Stimulated activated CD4-positive, alpha-beta T cell treated with anti-CD3 and anti-CD28 coated beads, TNF-alpha, amount 100 ng/mL, for 48 hours (primary cell): ENCODE results near the gene C1QTNF1.

Experiments
- DNase-seq, 3 donors: peaks; one replicate each; pipeline ENCODE4 v3.0.0-alpha.2; 2020; ENCODE audit warnings: low read depth in 3 of 3

Gene C1QTNF1

DNA sequence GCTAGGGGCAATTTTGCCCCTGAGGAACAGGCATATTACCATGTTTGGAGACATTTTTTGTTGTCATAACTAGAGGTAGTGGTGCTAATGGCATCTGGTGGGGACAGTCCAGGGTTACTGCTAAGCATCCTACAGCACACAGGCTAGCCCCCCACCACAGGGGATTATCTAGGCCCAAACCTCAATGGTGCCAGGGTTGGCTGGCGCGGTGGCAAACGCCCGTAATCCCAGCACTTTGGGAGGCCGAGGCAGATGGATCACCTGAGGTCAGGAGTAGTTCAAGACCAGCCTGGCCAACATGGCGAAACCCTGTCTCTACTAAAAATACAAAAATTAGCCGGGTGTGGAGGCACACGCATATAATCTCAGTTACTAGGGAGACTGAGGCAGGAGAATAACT lies 15.2 kb downstream of the C1QTNF1 start:
- no peak for DNase-seq

DNA sequence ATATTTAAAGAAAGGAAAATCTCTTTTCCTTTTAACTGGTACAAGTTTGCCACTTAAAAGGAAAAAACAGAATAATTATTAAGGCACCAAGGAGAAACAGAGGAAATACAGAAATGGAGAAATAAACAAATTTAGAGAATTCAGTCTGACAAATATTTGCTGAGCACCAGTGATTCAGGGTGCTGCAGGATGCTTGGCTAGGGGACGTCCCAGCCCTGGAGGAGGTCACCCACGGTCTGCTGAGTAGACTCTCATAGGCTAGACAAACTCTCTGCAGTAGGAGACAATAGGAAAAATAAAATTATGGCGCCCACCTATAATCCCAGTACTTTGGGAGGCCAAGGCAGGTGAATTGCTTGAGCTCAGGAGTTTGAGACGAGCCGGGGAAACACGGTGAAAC lies 15.9 kb downstream of the C1QTNF1 start:
- no peak for DNase-seq

DNA sequence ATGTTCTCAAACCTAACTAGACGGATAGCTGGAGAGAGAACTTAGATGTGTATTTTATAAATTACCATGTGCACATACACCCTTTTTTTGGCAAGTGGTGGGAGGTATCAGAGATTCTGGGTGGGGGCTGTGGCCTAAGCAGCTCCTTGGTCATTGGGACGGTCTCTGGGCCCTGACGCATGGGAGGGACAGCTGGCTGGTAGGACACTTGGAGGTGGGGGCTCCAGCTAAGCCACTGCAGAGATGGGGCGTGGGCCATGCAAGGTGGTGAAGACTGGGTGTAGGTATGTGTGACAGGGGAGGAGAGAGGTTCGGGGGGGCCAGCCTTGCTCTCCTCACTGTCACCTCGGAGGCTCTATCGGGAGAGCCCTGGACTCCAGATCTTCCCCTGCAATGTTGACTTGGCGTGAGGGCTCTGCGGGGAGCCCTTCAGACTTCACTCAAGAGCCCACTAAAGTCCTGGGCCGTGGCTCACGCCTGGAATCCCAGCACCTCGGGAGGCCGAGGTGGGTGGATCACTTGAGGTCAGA lies 17.1 kb downstream of the C1QTNF1 start:
- no peak for DNase-seq

DNA sequence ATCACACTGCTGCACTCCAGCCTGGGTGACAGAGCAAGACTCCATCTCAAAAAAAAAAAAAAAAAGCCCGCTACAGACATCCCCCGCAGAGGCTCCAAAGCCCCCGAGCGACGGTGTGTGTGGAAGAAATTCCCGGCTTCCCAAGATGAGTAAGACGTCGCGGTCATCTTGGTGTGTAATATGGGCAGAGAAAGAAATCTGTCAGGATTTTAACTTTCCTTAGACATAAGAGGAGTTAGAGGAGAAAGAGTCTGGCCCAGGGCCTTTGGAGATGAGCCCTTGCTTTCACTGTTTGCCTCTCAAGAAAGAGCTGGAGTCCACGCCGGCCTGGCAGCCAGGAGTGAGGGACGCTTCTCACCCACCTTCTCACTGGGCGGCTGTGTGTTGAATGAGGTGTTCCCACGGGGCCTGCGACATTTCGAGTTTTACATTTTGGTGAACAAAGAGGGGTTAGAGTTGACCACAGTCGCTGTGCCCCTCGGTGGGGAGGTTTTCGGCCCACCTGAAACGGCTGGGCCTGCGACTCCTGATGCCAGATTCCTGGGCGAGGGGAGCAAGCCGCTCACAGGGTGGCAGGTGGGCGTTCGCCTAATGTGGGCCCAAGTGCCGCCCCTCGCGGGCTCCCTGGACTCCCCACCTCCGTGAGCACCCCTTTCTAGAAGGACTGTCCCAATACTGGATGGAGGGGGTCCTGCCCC lies 17.9 kb downstream of the C1QTNF1 start:
- DNase-seq, result no peak

DNA sequence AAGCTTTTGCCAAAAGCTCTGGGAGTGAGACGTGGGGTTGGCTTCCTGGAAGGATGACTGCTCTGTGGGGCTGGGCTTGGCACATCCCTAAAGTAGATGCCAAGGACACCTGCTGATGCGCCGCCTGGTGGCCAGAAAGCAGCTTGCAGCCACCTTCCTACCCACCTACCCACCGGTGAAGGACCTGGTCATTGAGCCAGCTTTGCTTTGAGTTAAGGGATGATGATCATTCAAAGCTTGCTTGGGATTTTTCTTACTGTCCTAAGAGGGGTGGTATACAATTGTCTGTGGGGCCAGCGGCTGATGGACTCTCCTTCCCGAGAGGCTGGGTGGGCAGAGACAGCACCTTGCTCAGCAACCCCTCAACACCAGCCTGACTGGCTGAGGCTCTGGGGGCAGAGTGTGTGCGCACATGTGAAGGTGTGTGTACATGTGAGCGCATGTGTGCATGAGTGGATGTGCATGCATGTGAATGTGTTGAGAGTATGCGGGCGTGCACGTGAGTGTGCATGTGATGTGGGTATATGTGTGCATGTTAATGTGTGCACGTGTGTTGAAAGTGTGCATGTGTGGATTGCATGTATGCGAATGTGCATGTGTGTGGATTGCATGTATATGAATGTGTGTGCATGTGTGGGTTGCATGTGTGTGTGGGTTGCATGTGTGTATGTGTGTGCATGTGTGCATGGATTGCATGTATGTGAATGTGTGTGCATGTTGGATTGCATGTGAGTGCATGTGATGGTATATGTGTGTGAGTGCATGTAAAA lies 18.6 kb downstream of the C1QTNF1 start:
- DNase-seq, result peak; percentile 34 to 66 (median 53)

- no peak for DNase-seq
Observed at GRCh38 chr17:79043191-79043930, 19.4 kb downstream of the C1QTNF1 start.

GRCh38 chr17:79043931-79044320 lies 20.0 kb downstream of the C1QTNF1 start:
- no peak for DNase-seq

- DNase-seq, result no peak
Observed at GRCh38 chr17:79044462-79044861, 20.5 kb downstream of the C1QTNF1 start.

- no peak for DNase-seq
Observed at GRCh38 chr17:79045001-79045729, 21.2 kb downstream of the C1QTNF1 start.

DNA sequence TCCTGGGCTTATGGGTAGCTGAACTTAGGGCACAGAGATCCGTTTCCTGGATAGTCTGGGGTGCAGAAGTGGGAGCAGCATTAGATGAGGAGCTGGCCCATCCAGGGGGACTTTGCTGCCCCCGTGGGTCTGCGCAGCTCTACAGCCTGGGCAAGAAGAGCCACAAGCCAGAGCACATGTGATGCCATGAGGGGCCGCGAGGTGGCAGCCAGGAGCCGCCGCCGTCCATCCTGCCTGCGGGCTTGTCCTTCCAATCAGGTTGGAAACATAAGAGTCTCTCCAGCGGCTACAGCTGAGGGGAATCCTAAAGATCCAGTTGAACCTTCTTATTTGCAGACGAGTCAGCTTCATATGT lies 21.9 kb downstream of the C1QTNF1 start:
- peak; percentile 28 to 48 (median 39) for DNase-seq

DNA sequence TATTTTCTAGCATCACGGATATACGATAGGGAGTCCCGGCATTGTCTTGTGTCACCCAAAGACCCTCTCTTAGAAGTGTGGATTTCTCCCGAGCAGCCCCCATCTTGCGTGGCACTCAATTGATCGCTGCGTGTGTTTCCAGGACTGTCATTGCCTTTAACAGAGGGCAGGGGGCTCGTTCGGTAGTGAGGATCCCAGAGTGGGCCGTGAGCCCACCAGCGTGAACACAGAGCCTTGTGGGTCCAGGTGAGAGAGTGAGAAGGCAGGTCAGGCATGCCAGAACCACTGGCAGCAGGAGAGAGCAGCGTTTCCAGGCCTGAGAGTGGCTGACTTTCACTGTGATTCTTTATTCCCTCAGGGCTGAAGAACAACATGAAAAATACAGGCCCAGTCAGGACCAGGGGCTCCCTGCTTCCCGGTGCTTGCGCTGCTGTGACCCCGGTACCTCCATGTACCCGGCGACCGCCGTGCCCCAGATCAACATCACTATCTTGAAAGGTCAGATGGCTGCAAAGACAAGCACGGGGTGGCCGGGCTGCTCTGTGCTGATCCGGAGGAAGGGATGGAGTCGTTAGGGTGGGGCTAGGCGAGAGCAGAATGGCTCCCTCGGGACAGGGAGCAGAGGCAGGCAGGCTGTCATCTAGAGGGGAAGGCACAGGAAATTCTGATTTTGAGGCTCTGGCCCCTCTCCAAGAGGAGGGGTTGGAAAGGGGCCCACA lies 22.4 kb downstream of the C1QTNF1 start:
- DNase-seq, result no peak

GRCh38 chr17:79046916-79047280 lies 22.9 kb downstream of the C1QTNF1 start:
- no peak for DNase-seq

DNA sequence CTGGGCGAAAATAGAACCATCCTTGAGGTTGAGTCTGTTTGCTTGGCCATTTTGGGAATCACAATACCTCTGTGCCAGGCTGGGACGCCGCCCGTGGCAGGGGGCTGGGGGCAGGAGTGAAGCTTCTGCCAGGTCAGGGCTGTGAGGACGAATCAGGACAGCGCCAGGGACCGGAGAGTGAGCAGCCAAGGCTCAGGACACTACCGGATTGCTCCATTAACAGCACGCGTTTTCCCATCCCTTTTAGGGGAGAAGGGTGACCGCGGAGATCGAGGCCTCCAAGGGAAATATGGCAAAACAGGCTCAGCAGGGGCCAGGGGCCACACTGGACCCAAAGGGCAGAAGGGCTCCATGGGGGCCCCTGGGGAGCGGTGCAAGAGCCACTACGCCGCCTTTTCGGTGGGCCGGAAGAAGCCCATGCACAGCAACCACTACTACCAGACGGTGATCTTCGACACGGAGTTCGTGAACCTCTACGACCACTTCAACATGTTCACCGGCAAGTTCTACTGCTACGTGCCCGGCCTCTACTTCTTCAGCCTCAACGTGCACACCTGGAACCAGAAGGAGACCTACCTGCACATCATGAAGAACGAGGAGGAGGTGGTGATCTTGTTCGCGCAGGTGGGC lies 23.4 kb downstream of the C1QTNF1 start:
- DNase-seq, result no peak

GRCh38 chr17:79047923-79048825 lies 24.2 kb downstream of the C1QTNF1 start:
- no peak for DNase-seq

DNA sequence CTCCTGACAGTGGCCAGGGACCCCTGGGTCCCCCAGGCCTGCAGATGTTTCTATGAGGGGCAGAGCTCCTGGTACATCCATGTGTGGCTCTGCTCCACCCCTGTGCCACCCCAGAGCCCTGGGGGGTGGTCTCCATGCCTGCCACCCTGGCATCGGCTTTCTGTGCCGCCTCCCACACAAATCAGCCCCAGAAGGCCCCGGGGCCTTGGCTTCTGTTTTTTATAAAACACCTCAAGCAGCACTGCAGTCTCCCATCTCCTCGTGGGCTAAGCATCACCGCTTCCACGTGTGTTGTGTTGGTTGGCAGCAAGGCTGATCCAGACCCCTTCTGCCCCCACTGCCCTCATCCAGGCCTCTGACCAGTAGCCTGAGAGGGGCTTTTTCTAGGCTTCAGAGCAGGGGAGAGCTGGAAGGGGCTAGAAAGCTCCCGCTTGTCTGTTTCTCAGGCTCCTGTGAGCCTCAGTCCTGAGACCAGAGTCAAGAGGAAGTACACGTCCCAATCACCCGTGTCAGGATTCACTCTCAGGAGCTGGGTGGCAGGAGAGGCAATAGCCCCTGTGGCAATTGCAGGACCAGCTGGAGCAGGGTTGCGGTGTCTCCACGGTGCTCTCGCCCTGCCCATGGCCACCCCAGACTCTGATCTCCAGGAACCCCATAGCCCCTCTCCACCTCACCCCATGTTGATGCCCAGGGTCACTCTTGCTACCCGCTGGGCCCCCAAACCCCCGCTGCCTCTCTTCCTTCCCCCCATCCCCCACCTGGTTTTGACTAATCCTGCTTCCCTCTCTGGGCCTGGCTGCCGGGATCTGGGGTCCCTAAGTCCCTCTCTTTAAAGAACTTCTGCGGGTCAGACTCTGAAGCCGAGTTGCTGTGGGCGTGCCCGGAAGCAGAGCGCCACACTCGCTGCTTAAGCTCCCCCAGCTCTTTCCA lies 25.1 kb downstream of the C1QTNF1 start:
- no peak for DNase-seq

DNA sequence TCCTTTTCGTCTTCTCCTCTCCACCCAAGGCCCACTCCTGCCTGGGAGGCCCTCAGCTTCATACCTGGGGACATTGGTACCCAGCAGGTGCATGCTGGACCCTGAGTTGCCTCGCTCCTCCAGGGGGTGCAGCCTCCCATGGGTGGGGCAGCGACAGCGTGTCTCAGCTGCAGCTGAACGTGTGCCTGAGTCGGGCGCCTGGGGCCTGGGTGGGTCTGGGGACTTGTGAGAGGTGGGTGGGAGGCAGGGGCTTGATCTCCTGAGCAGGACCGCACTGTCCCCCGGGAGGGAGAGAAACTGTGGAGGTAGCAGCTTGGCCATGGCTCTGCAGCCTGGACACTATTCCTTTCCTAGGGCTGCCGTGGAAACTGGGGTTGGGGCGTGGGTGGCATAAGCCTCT lies 25.9 kb downstream of the C1QTNF1 start:
- DNase-seq, result no peak

DNA sequence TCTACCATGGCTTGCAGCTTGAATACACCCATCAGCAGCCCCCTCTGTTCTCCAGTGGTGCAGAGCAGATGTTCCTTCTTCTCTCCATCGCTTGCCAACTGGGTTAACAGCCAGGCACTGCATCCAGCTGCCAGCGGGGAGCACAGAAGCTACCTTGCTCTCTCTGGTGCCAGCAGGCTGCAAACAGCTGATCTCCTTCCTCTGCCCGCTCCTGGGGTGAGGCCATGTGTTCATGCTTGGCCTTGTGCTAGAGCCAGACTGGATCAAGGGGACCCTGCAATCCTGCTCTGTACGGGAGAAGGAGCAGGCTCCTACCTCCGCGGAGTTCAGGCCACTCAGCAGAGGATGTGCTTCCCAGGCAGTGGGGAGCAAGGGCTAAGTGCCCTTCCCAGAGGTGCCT lies 26.6 kb downstream of the C1QTNF1 start:
- no peak for DNase-seq

DNA sequence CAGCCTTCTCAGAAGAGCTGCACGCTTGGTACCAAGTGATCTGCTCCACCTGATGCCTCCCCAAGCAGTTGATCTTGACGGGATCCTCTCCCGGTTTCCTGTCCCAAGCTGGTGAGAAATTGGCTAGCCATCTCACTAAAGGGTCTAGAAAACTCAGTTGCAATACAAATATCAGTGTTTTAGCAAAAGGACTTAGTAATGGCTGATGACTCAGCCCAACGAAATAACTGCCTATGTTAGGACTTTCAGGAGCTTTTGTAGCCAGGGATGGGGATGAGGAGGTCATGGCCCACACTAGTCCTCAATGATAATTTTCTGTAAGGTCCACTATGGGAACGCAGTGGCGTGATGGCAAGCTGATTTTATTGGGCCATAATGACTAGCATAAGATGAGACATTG lies 27.3 kb downstream of the C1QTNF1 start:
- no peak for DNase-seq

GRCh38 chr17:79052131-79052530 lies 28.2 kb downstream of the C1QTNF1 start:
- DNase-seq, result no peak
